A549 treated with Hydrocortisone at 1 μM for 4 hours (cell line): ENCODE results near the gene CLEC14A. TPM values are rescaled to one million over a fixed set of nuclear protein-coding genes. Genes with fewer than 3 reads are reported as not detected.

Experiments used
- total RNA-seq: library from RNA; stranded (reverse); fragments of 200-300 nt; extraction: Qiagen RNA extraction; gene quantifications from 5 replicates; pipeline ENCODE4 v1.2.3, GENCODE V29; 2022

CLEC14A gene
- not detected in 5 replicates for total RNA-seq

GRCh38 chr14:38255673-38256532 is at the start of gene CLEC14A:
CLEC14A (minus strand) TSS chr14:38256093; CDS start chr14:38256022, 71 bp downstream.

DNA sequence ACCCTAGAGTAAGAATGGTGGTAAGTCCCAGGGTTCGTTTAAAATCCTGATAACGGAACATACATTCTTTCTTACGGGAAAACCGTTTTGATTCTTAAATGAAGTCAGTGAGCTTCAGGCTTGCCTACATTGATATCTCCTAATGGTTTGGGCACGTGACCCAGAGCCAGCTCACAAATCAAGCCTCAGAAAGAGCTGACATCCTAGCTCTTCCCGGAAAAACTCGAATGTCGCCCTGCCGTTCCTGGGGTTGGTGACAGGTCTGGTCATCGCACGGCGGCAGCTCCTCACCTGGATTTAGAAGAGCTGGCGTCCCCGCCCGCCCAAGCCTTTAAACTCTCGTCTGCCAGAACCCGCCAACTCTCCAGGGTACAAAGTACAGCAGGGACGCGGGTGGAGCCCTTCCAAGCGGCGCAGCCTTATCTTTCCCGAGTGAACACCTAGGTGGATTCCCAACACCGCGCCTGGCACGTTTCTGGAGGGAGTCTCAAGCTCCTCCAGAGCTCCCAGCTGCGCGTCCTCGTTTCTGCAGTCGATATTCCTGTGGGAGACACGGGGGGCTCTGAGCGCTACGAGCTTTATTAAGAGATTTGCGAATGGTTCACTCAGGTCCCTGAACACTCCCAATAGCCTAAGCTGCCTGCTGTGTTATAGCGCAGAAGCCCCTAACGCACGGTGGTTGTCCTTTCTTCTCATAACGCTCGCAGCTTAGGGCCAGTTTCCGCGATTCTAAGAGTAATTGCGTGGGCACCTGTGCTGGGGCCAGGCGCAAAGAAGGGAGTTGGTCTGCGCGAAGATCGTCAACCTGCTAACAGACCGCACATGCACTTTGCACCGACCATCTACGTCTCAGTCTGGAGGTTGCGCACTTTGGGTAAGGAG is 47.9 kb downstream of the CLEC14A start, which contains the start of gene SSTR1:
Gene SSTR1 (plus strand): TSS at position 169 of the 882 bp plus-strand sequence. CDS start 1,486 bp downstream, outside the sequence.

Other genes with a start within 250 kb of the CLEC14A start
- gene SSTR1, start 48.2 kb downstream of the CLEC14A start, total RNA-seq, result not detected in 5 replicates